Osteocyte (in vitro differentiated cells): ENCODE measurements around the gene RABL6. TPM values are rescaled to one million over a fixed set of nuclear protein-coding genes. Genes with fewer than 3 reads are reported as not detected.

Source experiments
- DNase-seq: peaks from one replicate; pipeline ENCODE4 v3.0.0; 2021; ENCODE audit warnings: mixed read lengths; ENCODE audit not compliant: unreplicated experiment; ENCODE audit errors: extremely low spot score
- H3K27ac Mint-ChIP-seq: one replicate; pipeline ENCODE4 v1.8.0; 2021; ENCODE audit warnings: mild to moderate bottlenecking, mixed read lengths; ENCODE audit not compliant: unreplicated experiment
- H3K27me3 Mint-ChIP-seq: one replicate; pipeline ENCODE4 v1.8.0; 2021; ENCODE audit warnings: mixed read lengths; ENCODE audit not compliant: unreplicated experiment
- H3K36me3 Mint-ChIP-seq: one replicate; pipeline ENCODE4 v1.8.0; 2021; ENCODE audit warnings: mixed read lengths; ENCODE audit not compliant: unreplicated experiment
- H3K4me1 Mint-ChIP-seq: one replicate; pipeline ENCODE4 v1.8.0; 2021; ENCODE audit warnings: mixed read lengths; ENCODE audit not compliant: unreplicated experiment
- H3K4me3 Mint-ChIP-seq: one replicate; pipeline ENCODE4 v1.8.0; 2021; ENCODE audit warnings: mild to moderate bottlenecking, moderate library complexity, mixed read lengths; ENCODE audit not compliant: unreplicated experiment
- H3K9me3 Mint-ChIP-seq: one replicate; pipeline ENCODE4 v1.8.0; 2021; ENCODE audit warnings: mixed read lengths; ENCODE audit not compliant: unreplicated experiment
- total RNA-seq: library from RNA; stranded (reverse); gene quantifications from 2 replicates; pipeline ENCODE4 v1.2.1, GENCODE V29; 2021
- TF ChIP-seq, protein P1 (sequence below): fragments of 200-600 bp; sonication (generic); IDR thresholded peaks from 2 replicates; pipeline ENCODE4 v1.5.0; 2021; ENCODE audit warnings: antibody characterized with exemption, mild to moderate bottlenecking, moderate library complexity

Gene RABL6
- total RNA-seq, 1 donor from 2014 or later: 84.7 TPM

DNA sequence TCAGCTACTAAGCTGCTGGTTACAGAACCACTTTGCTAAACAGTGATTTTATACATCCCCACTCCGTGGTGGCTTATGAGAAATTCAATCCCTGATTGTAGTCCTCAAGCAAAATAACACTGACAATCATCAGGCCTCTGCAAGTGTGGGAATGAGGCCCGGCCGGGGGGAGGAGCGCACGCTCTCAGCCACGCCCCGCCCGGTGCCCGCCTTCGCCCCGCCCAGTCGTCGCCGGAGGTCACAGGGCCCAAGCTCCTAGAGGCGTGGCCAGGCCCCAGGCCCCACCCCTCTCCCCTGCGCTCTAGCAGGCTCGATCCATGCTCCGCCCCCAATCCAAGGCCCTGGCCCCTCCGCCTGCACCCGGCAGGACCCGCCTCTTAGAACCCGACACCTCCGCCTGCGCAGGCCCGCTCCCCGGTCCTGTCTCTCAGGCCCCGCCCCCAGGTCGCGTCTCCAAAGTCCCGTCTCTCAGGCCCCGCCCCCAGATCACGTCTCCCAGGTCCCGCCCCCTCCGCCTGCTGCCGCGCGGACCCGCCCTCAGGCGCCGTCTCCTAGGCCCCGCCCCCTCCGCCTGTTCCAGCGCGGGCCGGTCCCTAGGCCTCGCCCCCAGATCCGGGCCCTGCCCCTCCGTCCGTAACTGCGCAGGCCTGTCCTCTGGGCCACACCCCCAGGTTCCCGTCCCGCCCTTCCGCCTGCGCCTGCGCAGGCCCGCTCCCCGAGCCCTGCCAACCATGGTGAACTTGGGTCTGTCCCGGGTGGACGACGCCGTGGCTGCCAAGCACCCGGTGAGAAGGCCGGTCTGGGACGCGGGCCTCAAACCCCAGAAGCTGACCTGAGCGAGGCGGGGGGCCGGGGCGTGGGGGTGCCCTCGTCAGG is 16.9 kb upstream of the RABL6 start, which contains the start of gene TMEM141:
Gene TMEM141 (plus strand): TSS at position 705 of the 876 bp plus-strand sequence. CDS start 27 bp downstream, at position 732.
- no peaks in the 10 kb centered on the region for H3K36me3 Mint-ChIP-seq
- peaks cover 7% of the 10 kb centered on the region for H3K27me3 Mint-ChIP-seq
- peaks cover 19% of the 10 kb centered on the region for H3K4me1 Mint-ChIP-seq
- peak within 1 kb of the TSS; percentile 81 for H3K4me3 Mint-ChIP-seq
- DNase-seq: peak; percentile 100
- TF ChIP-seq, protein P1, sequence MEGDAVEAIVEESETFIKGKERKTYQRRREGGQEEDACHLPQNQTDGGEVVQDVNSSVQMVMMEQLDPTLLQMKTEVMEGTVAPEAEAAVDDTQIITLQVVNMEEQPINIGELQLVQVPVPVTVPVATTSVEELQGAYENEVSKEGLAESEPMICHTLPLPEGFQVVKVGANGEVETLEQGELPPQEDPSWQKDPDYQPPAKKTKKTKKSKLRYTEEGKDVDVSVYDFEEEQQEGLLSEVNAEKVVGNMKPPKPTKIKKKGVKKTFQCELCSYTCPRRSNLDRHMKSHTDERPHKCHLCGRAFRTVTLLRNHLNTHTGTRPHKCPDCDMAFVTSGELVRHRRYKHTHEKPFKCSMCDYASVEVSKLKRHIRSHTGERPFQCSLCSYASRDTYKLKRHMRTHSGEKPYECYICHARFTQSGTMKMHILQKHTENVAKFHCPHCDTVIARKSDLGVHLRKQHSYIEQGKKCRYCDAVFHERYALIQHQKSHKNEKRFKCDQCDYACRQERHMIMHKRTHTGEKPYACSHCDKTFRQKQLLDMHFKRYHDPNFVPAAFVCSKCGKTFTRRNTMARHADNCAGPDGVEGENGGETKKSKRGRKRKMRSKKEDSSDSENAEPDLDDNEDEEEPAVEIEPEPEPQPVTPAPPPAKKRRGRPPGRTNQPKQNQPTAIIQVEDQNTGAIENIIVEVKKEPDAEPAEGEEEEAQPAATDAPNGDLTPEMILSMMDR: no peak
- no peaks in the 10 kb centered on the region for H3K9me3 Mint-ChIP-seq
- peak within 1 kb of the TSS; percentile 76 for H3K27ac Mint-ChIP-seq

DNA sequence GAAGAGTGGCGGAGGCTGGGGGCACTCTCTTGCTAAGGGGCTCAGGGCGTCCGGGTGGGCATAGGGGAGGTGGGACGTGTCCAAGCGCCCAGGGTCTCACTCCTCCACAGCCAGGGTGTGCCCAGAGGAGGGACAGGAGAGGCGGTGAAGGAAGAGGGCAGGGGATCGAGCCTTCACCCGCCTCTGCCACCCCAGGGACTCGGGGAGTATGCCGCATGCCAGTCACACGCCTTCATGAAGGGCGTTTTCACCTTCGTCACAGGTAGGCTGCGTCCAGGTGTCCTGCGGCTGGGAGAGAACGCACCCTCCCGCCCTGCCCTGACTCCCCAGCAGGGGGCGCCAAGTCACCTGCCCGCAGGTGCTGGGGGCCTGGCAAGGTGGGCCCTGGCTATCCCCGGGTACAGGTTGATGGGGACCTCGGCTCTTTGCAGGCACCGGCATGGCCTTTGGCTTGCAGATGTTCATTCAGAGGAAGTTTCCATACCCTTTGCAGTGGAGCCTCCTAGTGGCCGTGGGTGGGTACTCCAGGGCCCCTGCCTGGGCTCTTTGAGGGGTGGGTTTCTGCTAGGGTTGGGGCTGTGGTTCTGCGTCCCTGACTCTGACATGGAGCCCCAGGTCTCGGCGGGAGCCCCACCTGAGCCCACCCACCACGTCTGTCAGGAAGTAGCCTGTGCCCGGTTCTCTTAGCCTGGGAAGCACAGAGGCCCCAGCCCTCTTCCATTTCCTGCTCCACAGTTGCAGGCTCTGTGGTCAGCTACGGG is 16.1 kb upstream of the RABL6 start:
- H3K36me3 Mint-ChIP-seq: no peaks in the 10 kb centered on the region
- peak overlapping the region; percentile 81 for H3K4me3 Mint-ChIP-seq
- no peak for DNase-seq
- H3K27ac Mint-ChIP-seq: peak overlapping the region; percentile 76
- TF ChIP-seq, protein P1: peak; percentile 98
- H3K4me1 Mint-ChIP-seq: peaks cover 26% of the 10 kb centered on the region
- no peaks in the 10 kb centered on the region for H3K9me3 Mint-ChIP-seq
- H3K27me3 Mint-ChIP-seq: peaks cover 7% of the 10 kb centered on the region

DNA sequence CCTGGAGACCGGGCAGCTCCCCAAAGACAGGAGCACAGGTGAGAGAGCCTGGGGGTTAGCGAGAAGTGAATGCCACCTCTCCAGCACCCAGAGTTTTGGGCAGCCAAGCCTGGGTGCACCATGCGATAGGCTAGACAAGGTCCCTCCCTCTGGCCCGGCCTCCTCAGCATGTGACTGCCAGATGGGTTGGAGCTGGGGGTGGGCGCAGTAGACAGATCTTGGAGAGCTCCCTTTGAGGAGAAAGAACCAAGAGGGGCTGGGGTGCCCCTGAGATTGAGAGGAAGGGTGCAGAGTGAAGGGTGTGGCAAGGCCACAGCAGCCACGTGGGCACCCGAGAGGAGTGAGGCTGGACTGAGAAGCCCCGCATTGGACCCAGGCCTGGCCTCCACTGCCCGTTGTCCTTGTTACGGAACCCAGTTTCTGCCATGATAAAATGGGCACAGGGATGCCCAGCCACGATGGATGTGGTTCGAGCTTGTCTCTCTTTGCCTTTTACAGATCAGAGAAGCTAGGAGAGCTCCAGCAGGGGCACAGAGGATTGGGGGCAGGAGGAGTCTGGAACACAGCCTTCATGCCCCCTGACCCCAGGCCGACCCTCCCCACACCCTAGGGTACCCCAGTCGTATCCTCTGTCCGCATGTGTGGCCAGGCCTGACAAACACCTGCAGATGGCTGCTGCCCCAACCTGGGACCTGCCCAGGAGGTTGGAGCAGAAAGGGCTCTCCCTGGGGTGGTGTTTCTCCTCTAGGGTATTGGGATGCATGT is 15.2 kb upstream of the RABL6 start:
- Mint-ChIP-seq H3K4me1 (peaks cover 31% of the 10 kb centered on the region), H3K27ac (no peak overlapping the region), H3K9me3 (no peaks in the 10 kb centered on the region), H3K4me3 (peak overlapping the region; percentile 81), H3K36me3 (no peaks in the 10 kb centered on the region), H3K27me3 (peaks cover 6% of the 10 kb centered on the region)
- no peak for DNase-seq
- TF ChIP-seq, protein P1: no peak

DNA sequence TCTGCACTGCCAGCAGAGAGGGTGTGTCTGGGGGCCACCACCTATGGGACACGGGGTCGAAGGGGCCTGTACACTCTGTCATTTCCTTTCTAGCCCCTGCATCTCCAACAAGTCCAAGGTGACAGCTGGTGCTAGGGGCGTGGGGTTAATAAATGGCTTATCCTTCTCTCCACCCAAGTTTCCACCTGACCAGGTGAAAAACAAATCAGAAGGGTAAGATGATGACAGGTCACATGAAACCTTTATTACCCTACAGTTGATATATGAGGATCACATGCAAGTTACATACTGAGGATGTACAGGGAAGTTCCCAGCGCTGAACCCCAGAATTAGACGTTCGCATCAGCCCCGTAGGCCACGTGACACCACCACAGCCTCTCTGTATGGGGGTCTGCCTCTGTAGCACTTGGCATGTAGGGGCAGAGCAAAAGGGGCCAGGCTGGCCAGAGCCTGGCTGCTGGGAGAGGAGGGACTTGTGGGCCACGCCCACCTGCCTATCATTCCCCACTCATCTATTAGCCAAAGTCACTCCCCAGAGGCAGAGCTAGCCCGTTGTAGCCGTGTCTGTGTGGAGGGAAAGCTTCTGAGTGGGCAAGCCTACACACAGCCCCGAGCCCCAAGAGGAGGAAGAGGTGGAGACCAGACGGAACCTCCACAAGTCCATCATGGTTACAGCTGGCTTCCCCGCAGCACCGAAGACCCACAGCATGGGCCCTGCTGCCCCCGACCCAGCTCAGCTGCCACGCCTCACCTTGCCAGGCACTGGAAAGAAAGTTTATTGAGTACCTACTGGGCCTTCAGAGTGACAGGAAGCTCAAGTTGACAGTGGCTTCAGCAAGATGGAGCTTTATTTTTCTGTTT is 14.4 kb upstream of the RABL6 start:
- Mint-ChIP-seq H3K27ac (no peak overlapping the region), H3K36me3 (no peaks in the 10 kb centered on the region), H3K4me1 (peaks cover 25% of the 10 kb centered on the region), H3K9me3 (no peaks in the 10 kb centered on the region), H3K4me3 (peak overlapping the region; percentile 18), H3K27me3 (peaks cover 6% of the 10 kb centered on the region)
- DNase-seq: no peak
- TF ChIP-seq, protein P1: no peak
